NCI-H146 treated with DMSO at 0.1 percent for 48 hours (cell line): ENCODE results near the gene CACNA1B.
"Not testable (repeated sequence)": the region's sequence is repeated elsewhere in the genome, so short reads cannot be mapped to it uniquely, and the experiment has no call there.

Experiments
- DNase-seq: peaks from one replicate; lab custom pipeline; 2025; ENCODE audit not compliant: unreplicated experiment; lab: John Stamatoyannopoulos, UW

The CACNA1B gene

GRCh38 chr9:138069731-138070456 is 192.3 kb downstream of the CACNA1B start:
- no peak for DNase-seq

GRCh38 chr9:138070815-138071214 is 193.2 kb downstream of the CACNA1B start:
- DNase-seq: no peak

DNA sequence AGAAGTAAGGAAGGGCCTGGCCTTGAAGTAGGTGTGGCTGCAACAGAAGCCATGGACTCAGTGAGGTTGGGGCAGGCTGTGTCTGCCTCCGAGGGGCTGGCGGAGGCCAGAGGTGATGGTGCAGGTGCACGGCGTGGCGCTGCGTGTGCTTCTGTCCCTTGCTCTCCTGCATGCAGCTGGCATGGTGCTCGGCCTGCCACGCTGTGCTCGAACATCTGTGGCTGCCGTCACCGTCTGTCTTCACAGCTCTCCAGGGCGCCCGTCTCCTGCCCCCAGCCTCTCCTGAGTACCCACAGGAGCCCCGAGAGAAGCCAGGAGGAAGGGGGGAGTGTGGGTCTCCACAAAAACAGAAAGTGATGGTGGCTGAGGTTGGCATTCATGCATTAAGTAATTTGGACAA is 193.7 kb downstream of the CACNA1B start:
- no peak for DNase-seq

DNA sequence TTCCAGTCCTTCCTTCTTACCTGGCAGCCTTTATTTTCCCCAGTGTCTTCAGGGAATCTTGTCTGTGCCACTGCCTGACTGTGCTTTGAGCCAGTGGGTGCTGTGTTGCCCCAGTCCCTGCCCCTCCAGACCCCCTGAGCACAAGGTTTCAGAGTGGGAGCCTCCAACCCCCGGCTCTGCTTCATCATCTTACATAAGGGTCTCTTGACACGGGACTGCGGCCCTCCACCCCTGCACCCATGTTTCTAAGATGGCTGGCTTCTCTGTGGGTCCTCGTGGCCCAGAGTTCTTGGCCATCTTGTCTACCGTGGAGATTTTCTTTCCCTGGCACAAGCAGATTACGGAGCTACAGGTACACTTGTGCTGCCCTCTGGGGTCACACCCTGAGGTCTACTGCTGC is 194.1 kb downstream of the CACNA1B start:
- DNase-seq: no peak

DNA sequence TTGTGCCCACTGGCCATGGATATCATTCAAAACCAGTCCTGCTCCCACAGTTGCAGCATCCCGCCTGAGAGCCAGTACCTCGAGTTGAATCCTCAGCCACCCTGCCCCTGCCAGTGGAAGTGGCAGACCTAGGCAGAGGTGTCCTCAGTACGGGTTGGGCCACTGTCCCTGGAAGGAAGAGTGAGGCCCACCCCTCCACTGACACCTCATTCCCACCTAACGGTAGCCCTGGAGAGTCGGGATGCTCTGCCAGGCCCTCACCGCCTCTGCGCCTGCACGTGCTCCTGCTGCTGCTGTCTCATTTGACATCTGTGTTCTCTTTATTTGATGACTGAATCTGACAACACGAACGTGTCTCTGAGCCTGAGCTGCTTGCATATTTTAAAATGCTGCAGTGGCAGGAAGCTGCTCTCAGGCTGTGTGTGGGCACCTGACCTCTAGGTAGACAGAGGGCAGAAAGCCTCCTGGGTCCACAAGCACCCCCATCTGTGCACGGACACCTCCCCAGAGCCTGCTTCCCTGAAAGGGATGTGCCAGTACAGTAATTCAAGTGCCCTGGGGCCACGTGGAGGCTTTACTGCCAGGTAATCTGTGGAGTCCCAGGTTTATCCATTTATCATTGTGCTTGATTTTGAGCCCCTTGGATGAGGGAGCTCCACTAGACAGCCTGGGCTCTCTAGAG is 194.7 kb downstream of the CACNA1B start:
- DNase-seq: no peak

GRCh38 chr9:138072897-138073296 is 195.3 kb downstream of the CACNA1B start:
- no peak for DNase-seq

DNA sequence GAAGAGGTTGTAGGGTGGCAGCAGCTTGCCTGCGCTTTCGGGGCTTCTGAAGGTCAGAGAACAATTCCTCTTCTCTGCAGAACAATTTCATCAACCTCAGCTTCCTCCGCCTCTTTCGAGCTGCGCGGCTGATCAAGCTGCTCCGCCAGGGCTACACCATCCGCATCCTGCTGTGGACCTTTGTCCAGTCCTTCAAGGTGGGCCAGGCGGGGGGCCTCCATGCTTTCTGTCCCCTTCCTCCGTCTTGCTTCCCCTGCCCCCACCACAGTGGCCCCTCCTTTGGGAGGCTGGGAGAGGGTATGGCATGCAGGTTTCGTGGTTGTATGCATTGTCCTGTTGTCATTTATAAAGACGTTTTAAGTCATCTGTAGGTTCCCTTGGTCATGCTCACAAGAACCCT is 195.8 kb downstream of the CACNA1B start:
- no peak for DNase-seq

DNA sequence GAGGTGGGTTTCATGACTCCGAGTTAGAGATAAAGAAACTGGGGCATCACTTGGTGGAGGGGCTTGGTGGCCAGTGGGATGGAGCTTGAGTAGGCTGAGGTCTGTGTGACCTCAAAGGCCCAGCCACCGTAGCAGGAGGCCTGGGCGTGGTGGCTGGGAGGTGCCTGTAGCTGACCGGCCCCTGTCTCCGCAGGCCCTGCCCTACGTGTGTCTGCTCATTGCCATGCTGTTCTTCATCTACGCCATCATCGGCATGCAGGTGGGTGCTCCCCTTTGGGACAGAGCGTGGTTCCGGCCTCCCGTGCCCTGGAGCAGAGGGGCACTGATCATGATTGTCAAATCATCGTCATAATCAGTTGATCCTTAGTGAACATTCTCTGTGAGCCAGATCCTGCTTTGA is 196.2 kb downstream of the CACNA1B start:
- DNase-seq: no peak

- DNase-seq: no peak
Measured at GRCh38 chr9:138074516-138074915, 196.9 kb downstream of the CACNA1B start.

GRCh38 chr9:138075496-138075895 is 197.9 kb downstream of the CACNA1B start:
- DNase-seq: no peak

DNA sequence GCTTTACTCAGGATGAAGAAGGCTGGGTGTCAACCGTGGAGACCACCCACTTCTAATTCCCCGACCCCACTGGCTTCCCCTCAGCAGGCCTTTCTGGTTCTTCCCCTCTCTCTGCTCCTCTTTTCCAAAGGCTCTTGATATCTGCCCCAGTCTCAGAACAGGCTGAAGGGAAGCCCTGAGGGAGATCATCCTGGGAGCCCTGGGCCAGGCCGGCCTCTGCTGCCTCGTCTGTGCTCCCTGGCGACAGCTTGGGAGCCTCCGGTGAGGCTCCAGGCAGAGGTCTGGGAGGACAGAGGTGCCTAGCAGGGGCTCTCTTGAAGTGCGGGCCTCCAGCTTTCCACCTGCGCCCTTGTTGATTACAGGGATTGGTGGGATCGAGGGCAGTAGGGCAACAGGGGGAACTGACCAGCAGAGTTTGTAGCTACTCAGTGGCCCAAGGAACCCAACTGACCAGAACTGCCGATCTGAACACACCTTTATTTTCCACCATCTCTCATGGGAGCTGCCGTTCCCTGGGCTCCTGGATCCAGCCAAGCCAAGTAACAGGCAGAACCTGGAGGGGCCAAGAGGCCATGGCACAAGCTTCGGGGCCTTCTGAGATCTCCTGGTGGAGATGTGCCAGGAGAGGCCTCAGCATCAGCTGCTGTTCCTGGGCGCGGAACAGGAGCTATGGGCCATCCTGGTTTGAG is 198.5 kb downstream of the CACNA1B start:
- no peak for DNase-seq

DNA sequence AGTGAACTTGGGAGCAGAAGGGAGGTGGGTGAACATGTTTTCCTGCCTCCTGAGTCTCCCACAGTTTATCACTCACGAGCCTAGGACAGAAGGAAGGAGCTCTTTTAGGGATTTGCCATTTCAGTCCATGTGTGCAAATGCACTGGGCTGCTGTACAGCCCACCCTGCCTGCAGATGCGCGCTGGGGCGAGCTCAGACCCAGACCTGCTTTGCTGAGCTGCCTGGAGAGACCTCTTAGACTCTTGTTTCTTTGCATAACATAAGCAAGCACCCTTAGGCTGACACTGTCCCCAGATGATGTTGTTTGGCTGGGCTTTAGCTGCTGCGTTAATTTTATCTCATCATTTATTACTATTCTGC is 199.0 kb downstream of the CACNA1B start:
- no peak for DNase-seq

- no peak for DNase-seq
Measured at GRCh38 chr9:138077126-138077525, 199.5 kb downstream of the CACNA1B start.

DNA sequence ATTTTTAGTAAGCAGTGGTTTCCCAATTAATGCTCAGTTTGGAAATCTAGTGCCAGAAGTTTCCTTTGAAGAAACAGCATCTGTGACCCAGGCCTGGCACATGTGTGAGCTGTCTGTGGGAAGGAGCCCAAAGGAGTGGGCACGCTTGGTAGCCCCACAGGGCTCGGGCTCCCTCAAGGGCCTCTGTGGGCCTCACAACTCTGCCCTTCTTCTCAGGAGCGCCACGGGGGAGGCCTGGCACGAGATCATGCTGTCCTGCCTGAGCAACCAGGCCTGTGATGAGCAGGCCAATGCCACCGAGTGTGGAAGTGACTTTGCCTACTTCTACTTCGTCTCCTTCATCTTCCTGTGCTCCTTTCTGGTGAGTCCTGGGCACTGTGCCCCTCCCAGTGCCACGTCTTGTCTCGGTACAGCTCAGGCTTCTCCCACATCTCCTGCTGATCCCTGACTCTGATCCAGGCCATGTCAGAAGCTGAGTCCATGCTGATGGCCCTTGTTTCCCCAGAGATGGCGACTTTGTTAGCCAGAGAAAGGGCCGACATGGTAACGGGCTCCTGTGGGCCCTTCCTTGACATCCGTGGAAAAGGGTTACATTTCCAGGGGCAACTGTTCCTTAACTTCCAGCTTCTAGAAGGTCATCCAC is 200.4 kb downstream of the CACNA1B start:
- no peak for DNase-seq

DNA sequence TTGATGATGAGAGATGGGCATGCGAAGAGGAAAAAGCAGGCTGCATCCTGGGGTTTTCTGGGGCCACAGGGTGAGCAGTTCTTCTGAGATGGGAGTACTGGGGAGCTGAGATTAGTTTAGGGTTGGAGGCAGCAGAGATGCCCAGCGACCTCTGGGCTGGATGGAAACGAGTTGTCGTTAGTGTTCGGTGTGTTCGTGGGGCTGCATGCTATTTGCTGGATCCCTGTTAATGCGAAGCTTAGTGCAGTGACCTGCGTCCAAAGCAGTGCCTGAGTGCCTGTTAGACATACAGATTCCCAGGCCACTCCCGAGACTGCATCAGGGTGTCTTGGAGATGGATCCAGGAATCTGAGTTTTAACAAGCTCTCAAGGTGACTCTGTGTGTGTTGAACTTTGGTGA is 201.3 kb downstream of the CACNA1B start:
- no peak for DNase-seq

- DNase-seq: no peak
Measured at GRCh38 chr9:138080979-138081378, 203.4 kb downstream of the CACNA1B start.

DNA sequence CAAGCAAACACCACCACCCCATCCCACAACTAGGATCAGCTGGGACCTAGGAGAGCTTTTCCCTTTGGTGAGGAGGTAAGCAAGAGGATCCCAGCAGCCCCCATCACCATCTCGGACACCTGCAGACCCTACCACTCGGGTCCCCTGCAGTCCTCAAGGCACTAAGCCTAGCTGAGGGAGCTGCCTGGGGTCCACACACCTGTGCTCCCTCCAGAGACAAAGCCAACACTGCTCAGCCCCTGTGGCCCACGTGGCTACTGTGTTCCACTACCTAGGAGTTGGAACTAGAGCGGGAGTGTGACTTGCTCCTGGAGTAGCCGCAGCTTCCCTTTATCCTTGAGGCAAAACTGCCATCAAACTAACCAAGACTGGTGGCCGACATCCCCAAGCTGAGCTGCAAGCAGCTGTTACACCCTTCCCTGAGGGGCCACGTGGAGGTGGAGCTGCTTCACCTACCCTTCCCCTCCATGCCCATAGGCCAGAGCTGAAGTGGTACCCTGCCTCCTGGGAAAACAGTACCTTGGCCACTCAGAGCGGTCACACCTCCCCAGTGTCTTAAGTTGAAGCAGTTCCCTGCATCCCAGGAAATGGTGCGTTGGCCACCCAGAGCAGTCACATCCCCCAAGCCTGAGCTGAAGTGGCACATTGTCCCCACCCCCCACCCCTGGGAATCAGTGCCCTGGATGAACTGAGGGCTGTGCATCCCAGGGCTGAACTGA is 205.5 kb downstream of the CACNA1B start:
- DNase-seq: no peak

DNA sequence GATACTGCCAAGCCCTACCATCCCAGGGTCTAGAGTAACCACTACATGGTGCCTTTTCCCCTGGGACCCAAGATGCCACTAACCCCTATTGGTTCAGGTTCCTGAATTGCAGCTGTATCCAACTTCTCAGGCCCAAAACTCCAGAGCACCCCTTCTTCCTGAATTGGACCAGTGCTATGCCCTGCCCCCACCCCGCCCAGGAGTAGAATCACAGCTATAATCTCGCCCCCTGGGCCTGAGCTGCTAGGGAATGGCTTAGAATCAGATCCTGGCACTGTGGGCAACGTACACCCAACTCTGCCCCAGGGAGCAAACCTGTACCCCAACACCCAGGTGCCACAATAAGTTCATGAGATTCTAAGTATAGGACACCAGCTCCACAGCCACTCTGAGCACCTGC is 206.3 kb downstream of the CACNA1B start:
- DNase-seq: no peak

DNA sequence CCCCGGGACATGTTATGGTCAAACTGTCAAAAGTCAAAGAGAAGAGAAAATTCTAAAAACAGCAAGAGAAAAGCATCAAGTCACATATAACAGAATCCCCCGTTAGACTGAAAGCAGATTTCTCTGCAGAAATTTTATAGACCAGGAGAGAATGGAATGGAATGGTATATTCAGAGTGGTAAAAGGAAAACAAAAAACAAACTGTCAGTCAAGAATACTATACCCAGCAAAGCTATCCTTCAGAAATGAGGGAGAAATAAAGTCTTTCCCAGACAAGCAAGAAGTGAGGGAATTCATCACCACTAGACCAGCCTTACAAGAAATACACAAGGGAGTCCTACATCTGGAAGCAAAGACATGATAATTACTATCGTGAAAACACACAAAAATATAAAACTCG is 208.0 kb downstream of the CACNA1B start:
- no peak for DNase-seq

DNA sequence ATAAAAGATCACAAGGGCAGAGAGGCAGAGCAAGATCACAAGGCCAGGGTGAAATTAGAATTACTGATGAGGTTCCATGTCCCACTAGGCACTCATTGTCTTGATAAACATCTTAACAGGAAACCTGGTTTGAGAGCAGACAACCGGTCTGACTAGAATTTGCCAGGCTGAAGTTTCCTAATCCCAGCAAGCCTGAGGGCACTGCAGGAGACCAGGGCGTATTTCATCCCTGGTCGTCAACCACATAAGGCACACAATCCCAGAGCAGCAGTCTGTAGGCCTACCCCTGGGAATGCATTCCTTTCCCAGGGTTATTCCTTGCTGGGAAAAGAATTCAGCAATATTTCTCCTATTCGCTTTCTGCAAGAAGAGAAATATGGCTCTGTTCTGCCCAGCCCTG is 214.5 kb downstream of the CACNA1B start:
- DNase-seq: not testable (repeated sequence)

DNA sequence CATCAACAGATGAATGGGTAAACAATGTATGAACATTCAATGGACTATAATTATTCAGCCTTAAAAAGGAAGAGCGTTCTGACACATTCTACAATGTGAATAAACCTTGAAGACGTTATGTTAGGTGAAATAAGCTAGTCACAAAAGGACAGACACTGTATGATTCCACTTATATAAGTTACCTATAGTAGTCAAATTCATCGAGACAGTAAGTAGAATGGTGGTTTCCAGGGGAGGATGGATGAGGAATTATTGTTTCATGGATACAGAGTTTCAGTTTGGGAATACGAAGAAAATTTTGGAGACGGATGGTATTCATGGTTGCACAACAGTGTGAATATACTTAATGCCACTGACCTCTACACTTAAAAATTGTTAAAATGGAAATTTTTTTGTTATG is 216.4 kb downstream of the CACNA1B start:
- no peak for DNase-seq
